Nephron progenitor cell (in vitro differentiated cells): ENCODE measurements around the gene PITX1.

Experiments used
- DNase-seq: peaks from one replicate; pipeline ENCODE4 v3.0.0; 2021
- H3K27ac Mint-ChIP-seq: 2 replicates; pipeline ENCODE4 v1.8.0; 2021; ENCODE audit warnings: mild to moderate bottlenecking, moderate library complexity, mixed read lengths
- H3K27me3 Mint-ChIP-seq: 2 replicates; pipeline ENCODE4 v1.8.0; 2021; ENCODE audit warnings: mild to moderate bottlenecking, low read depth, mixed read lengths; ENCODE audit not compliant: poor library complexity
- H3K36me3 Mint-ChIP-seq: 2 replicates; pipeline ENCODE4 v1.8.0; 2021; ENCODE audit warnings: low read depth, mixed read lengths
- H3K4me1 Mint-ChIP-seq: 2 replicates; pipeline ENCODE4 v1.8.0; 2021; ENCODE audit warnings: mixed read lengths
- H3K4me3 Mint-ChIP-seq: 2 replicates; pipeline ENCODE4 v1.8.0; 2021; ENCODE audit warnings: mild to moderate bottlenecking, moderate library complexity, mixed read lengths
- H3K9me3 Mint-ChIP-seq: 2 replicates; pipeline ENCODE4 v1.8.0; 2021; ENCODE audit warnings: mild to moderate bottlenecking, moderate library complexity, mixed read lengths
- CTCF ChIP-seq: fragments of 200-600 bp; sonication (generic); IDR thresholded peaks from 2 replicates; pipeline ENCODE4 v1.5.0; 2021; ENCODE audit warnings: antibody characterized with exemption

PITX1 gene

DNA sequence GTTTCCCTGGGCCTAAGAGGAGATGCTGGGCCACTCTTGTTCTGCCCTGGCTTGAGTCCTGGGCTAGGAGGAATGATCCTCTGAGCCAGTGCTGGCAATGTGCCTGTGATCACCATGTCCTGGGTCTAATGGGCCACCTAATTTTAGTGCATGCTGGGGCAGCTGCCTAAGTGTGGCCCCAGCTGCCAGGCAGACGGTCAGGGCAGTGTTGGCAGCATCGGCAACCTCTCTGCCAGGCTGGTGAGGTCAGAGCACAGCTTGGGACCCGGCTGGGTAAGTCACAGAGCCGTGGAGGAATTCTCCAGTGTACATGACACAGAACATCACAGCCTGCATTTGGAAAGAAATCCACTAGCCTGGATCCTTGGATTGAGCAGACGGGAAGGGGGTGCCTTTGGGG, 21.4 kb upstream of the PITX1 start:
- Mint-ChIP-seq H3K36me3 (no peaks in the 10 kb centered on the region), H3K27me3 (peaks cover 59% of the 10 kb centered on the region), H3K27ac (no peak overlapping the region), H3K9me3 (no peaks in the 10 kb centered on the region), H3K4me3 (no peak overlapping the region), H3K4me1 (peaks cover 34% of the 10 kb centered on the region)
- DNase-seq: no peak
- no peak for TF ChIP-seq CTCF

GRCh38 chr5:135054546-135054945, 20.5 kb upstream of the PITX1 start:
- TF ChIP-seq CTCF: no peak
- Mint-ChIP-seq H3K36me3 (no peaks in the 10 kb centered on the region), H3K27ac (no peak overlapping the region), H3K9me3 (no peaks in the 10 kb centered on the region), H3K27me3 (peaks cover 63% of the 10 kb centered on the region), H3K4me3 (peak overlapping the region; percentile 28), H3K4me1 (peaks cover 34% of the 10 kb centered on the region)
- DNase-seq: no peak

DNA sequence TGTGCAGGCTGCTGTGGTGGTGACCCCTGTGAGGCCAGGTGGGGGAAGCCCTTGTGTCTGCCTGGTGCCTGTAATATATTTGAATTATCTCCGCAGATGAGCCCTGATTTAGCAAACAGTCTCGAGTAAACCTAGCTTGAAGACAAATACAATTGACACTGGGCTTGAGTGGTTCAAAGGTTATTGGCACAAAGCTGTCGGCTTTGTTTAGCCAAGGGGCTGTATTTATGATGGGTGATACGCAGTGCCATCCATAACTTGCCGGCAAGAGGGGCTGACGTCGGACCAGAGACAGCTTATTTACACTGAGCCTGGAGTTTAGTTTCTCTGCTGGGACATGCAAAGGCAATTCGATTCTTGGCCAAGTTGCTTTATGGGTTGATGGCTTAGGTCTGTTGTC, 20.0 kb upstream of the PITX1 start:
- H3K36me3 Mint-ChIP-seq: no peaks in the 10 kb centered on the region
- no peak for DNase-seq
- H3K9me3 Mint-ChIP-seq: no peaks in the 10 kb centered on the region
- H3K4me1 Mint-ChIP-seq: peaks cover 34% of the 10 kb centered on the region
- no peak overlapping the region for H3K27ac Mint-ChIP-seq
- TF ChIP-seq CTCF: no peak
- H3K4me3 Mint-ChIP-seq: peak overlapping the region; percentile 28
- peaks cover 63% of the 10 kb centered on the region for H3K27me3 Mint-ChIP-seq

DNA sequence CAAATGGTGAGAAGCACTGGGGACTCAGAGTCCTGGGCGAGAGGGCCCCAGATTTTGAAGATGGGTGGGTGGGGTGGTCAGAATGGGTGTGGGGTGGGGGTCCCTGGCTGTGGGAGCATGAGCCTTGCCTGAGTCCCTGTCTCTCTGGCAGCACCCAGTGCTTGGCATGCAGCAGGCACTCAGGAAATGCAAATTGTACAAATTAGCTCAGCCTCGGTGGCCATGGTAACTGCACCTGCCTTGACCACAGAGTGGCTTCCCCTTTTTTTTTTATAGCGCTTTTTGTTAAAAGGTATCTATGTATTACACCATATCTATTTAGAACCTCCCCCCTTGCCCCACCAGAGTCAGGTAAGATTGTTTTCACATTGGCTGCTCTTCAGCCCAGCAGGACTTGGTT, 19.2 kb upstream of the PITX1 start:
- Mint-ChIP-seq H3K36me3 (no peaks in the 10 kb centered on the region), H3K27ac (no peak overlapping the region), H3K4me3 (no peak overlapping the region), H3K9me3 (no peaks in the 10 kb centered on the region), H3K4me1 (peaks cover 34% of the 10 kb centered on the region), H3K27me3 (peaks cover 67% of the 10 kb centered on the region)
- DNase-seq: no peak
- no peak for TF ChIP-seq CTCF

DNA sequence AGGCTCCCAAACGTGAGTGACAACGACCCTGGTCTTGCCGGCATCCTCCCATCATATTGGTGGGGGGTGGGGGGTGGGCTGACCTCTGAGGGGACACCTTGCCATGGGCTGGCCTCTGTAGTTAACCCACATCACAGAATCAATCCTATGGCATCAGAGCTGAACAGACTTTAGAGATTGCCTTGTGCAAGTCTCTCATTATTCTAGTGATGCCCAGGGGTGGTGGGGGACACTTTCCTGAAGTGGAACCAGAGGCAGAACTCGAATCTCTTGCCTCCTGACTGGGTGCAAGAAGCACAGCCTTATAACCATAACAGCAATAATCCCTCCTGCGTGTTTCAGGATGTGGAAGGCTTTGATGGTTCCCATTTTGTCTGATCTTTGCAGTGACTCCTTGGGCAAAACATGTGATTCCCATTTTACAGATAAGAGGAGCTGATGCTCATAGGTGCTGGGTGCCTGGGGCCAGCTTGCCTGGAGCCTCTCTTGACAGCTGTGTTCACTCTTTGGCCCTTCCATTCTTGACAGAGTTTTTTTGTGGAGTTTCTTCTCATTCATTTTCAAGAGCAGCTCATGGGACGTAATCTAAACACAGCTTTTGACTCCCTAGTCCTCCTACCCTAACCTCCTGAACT, 18.6 kb upstream of the PITX1 start:
- H3K27me3 Mint-ChIP-seq: peaks cover 70% of the 10 kb centered on the region
- H3K9me3 Mint-ChIP-seq: no peaks in the 10 kb centered on the region
- no peak overlapping the region for H3K4me3 Mint-ChIP-seq
- no peaks in the 10 kb centered on the region for H3K36me3 Mint-ChIP-seq
- peaks cover 34% of the 10 kb centered on the region for H3K4me1 Mint-ChIP-seq
- no peak overlapping the region for H3K27ac Mint-ChIP-seq
- no peak for DNase-seq
- TF ChIP-seq CTCF: no peak

GRCh38 chr5:135051872-135052271, 17.8 kb upstream of the PITX1 start:
- H3K4me3 Mint-ChIP-seq: peak overlapping the region; percentile 24
- H3K27ac Mint-ChIP-seq: no peak overlapping the region
- DNase-seq: no peak
- peaks cover 41% of the 10 kb centered on the region for H3K4me1 Mint-ChIP-seq
- no peaks in the 10 kb centered on the region for H3K36me3 Mint-ChIP-seq
- H3K9me3 Mint-ChIP-seq: no peaks in the 10 kb centered on the region
- TF ChIP-seq CTCF: no peak
- H3K27me3 Mint-ChIP-seq: peaks cover 74% of the 10 kb centered on the region
